ENCODE data around the gene FAM20C. TPM values are rescaled to one million over a fixed set of nuclear protein-coding genes. Genes with fewer than 3 reads are reported as not detected.

Gene FAM20C
- total RNA-seq, 2 donors from 2014 or later = 37.8 to 62.0 TPM

GRCh38 chr7:248732-249435, 56.5 kb downstream of the FAM20C start:
- Histone ChIP-seq H3K27ac (no peak overlapping the region), H3K36me3 (peaks cover 0 to 19% of the 10 kb centered on the region in 2 donors), H3K4me1 (replicated peaks) (no peaks in the 10 kb centered on the region), H3K27me3 (replicated peaks; ENCODE audit: insufficient read depth) (no peaks in the 10 kb centered on the region), H3K9me3 (no peaks in the 10 kb centered on the region), H3K4me3 (no peak overlapping the region)
- 88% methylated on average over 20 of the region's 20 CpGs for WGBS
- no peak for TF ChIP-seq POLR2A (IDR thresholded peaks at IDR 0.05)
- TF ChIP-seq CTCF (IDR thresholded peaks at IDR 0.05) = no peak
- TF ChIP-seq POLR2AphosphoS5 (IDR thresholded peaks at IDR 0.05) = no peak
- intact Hi-C loops (cut with DNase I) = no loop called here
- no peak for DNase-seq (ENCODE audit: low spot score)

- Histone ChIP-seq H3K9me3 (no peaks in the 10 kb centered on the region), H3K36me3 (peaks cover 0 to 19% of the 10 kb centered on the region in 2 donors), H3K27ac (no peak overlapping the region), H3K27me3 (replicated peaks; ENCODE audit: insufficient read depth) (no peaks in the 10 kb centered on the region), H3K4me3 (no peak overlapping the region), H3K4me1 (replicated peaks) (peaks cover 5% of the 10 kb centered on the region)
- TF ChIP-seq POLR2AphosphoS5 (IDR thresholded peaks at IDR 0.05) = no peak
- no peak for TF ChIP-seq CTCF (IDR thresholded peaks at IDR 0.05)
- no peak for TF ChIP-seq POLR2A (IDR thresholded peaks at IDR 0.05)
- DNase-seq (ENCODE audit: low spot score) = no peak
- intact Hi-C loops (cut with DNase I) = no loop called here
- WGBS = 91% methylated on average over 12 of the region's 12 CpGs
These were observed 57.6 kb downstream of the FAM20C start for GRCh38 chr7:249989-250388.

GRCh38 chr7:250523-250922, 58.2 kb downstream of the FAM20C start:
- 91% methylated on average over 15 of the region's 15 CpGs for WGBS
- Histone ChIP-seq H3K4me3 (no peak overlapping the region), H3K27me3 (replicated peaks; ENCODE audit: insufficient read depth) (no peaks in the 10 kb centered on the region)

GRCh38 chr7:251005-251404, 58.6 kb downstream of the FAM20C start:
- 93% methylated on average over 20 of the region's 20 CpGs for WGBS
- Histone ChIP-seq H3K4me1 (replicated peaks) (peaks cover 5% of the 10 kb centered on the region), H3K36me3 (peaks cover 0 to 19% of the 10 kb centered on the region in 2 donors), H3K9me3 (no peaks in the 10 kb centered on the region), H3K27me3 (replicated peaks; ENCODE audit: insufficient read depth) (no peaks in the 10 kb centered on the region), H3K27ac (no peak overlapping the region), H3K4me3 (no peak overlapping the region)
- DNase-seq (ENCODE audit: low spot score) = no peak
- intact Hi-C loops (cut with DNase I) = no loop called here
- TF ChIP-seq POLR2AphosphoS5 (IDR thresholded peaks at IDR 0.05) = no peak

More at GRCh38 chr7:250523-250922, 58.2 kb downstream of the FAM20C start:
- TF ChIP-seq POLR2A (IDR thresholded peaks at IDR 0.05) (no peak), POLR2AphosphoS5 (IDR thresholded peaks at IDR 0.05) (no peak), CTCF (IDR thresholded peaks at IDR 0.05) (no peak)
- intact Hi-C loops (cut with DNase I) = no loop called here
- no peaks in the 10 kb centered on the region for H3K9me3 ChIP-seq
- peaks cover 5% of the 10 kb centered on the region for H3K4me1 ChIP-seq (replicated peaks)
- H3K36me3 ChIP-seq = peaks cover 0 to 19% of the 10 kb centered on the region in 2 donors
- no peak overlapping the region for H3K27ac ChIP-seq
- DNase-seq (ENCODE audit: low spot score) = no peak

- Histone ChIP-seq H3K4me1 (replicated peaks) (peaks cover 5% of the 10 kb centered on the region), H3K9me3 (no peaks in the 10 kb centered on the region), H3K27me3 (replicated peaks; ENCODE audit: insufficient read depth) (no peaks in the 10 kb centered on the region), H3K36me3 (peaks cover 0 to 22% of the 10 kb centered on the region in 2 donors), H3K27ac (no peak overlapping the region), H3K4me3 (no peak overlapping the region)
- no peak for TF ChIP-seq POLR2A (IDR thresholded peaks at IDR 0.05)
- no peak for TF ChIP-seq POLR2AphosphoS5 (IDR thresholded peaks at IDR 0.05)
- TF ChIP-seq CTCF (IDR thresholded peaks at IDR 0.05) = no peak
- no peak for DNase-seq (ENCODE audit: low spot score)
- intact Hi-C loops (cut with DNase I) = no loop called here
- 93% methylated on average over 20 of the region's 21 CpGs for WGBS
These were observed 59.2 kb downstream of the FAM20C start for GRCh38 chr7:251446-252175.

Measured in prostate gland (tissue), 2 donors.